Mucosa of descending colon (tissue), 3 donors: ENCODE data around the gene SYT14. TPM values are rescaled to one million over a fixed set of nuclear protein-coding genes. Genes with fewer than 3 reads are reported as not detected.

ENCODE experiments used
- ATAC-seq: fragments of 200-7000 bp; cut with Tn5 transposase; one replicate; pipeline ENCODE4 v1.9.1; 2020; ENCODE audit warnings: mild to moderate bottlenecking, moderate library complexity
- DNase-seq, 3 donors: peaks; one replicate each; pipeline ENCODE4 v3.0.0-alpha.2; 2020
- H3K36me3 ChIP-seq: fragments of 200-600 bp; one replicate; pipeline ENCODE4 v1.8.0; 2021; ENCODE audit warnings: low read depth, mild to moderate bottlenecking
- H3K4me1 ChIP-seq: fragments of 200-600 bp; one replicate; pipeline ENCODE4 v1.8.0; 2021; ENCODE audit warnings: low read depth, mild to moderate bottlenecking
- H3K4me3 ChIP-seq: fragments of 200-600 bp; one replicate; pipeline ENCODE4 v1.8.0; 2021; ENCODE audit warnings: mild to moderate bottlenecking
- H3K9me3 ChIP-seq: fragments of 200-600 bp; one replicate; pipeline ENCODE4 v1.8.0; 2021; ENCODE audit warnings: mild to moderate bottlenecking
- intact Hi-C, 2 donors: fragments of 100-400 bp; cut with DNase I in 1 of 2; cut with micrococcal nuclease in 1 of 2; formaldehyde crosslinking; loops; one replicate each; pipeline versions ENCODE4 v1.11.0 to v1.11.1; 2022; cut with DNase I, micrococcal nuclease
- total RNA-seq, 3 donors: library from RNA; stranded (reverse); fragmentation: NEBNext Ultra II Directional in 2 of 3; extraction: Animal tissue kit (Norgen Biotek cat#: 25700) in 2 of 3; gene quantifications; one replicate each; pipeline versions ENCODE4 v1.2.1 to v1.2.4, GENCODE V29; 2021 to 2023
- TF ChIP-seq, protein P1 (sequence below): fragments of 200-600 bp; IDR thresholded peaks from one replicate; pipeline ENCODE4 v1.8.0; 2022; ENCODE audit warnings: antibody characterized with exemption, mild to moderate bottlenecking
- donor health status: DM: no; HTN: no; CAD: no; lungs with moderate emphysema.
- donor health status: DM: no; HTN: no; CAD: no.
- donor health status: DM: no; HTN: yes; CAD: no.

SYT14 gene
- total RNA-seq, 3 donors from 2014 or later: 0.41 TPM; not detected in 2

GRCh38 chr1:210021145-210021860, 83.3 kb downstream of the SYT14 start:
- intact Hi-C loops: no loop called here
- Histone ChIP-seq H3K4me1 (no peaks in the 10 kb centered on the region), H3K36me3 (no peaks in the 10 kb centered on the region), H3K9me3 (no peaks in the 10 kb centered on the region), H3K4me3 (no peak overlapping the region)
- TF ChIP-seq, protein P1, sequence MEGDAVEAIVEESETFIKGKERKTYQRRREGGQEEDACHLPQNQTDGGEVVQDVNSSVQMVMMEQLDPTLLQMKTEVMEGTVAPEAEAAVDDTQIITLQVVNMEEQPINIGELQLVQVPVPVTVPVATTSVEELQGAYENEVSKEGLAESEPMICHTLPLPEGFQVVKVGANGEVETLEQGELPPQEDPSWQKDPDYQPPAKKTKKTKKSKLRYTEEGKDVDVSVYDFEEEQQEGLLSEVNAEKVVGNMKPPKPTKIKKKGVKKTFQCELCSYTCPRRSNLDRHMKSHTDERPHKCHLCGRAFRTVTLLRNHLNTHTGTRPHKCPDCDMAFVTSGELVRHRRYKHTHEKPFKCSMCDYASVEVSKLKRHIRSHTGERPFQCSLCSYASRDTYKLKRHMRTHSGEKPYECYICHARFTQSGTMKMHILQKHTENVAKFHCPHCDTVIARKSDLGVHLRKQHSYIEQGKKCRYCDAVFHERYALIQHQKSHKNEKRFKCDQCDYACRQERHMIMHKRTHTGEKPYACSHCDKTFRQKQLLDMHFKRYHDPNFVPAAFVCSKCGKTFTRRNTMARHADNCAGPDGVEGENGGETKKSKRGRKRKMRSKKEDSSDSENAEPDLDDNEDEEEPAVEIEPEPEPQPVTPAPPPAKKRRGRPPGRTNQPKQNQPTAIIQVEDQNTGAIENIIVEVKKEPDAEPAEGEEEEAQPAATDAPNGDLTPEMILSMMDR: no peak
- DNase-seq (no peak), ATAC-seq (no peak)

GRCh38 chr1:210022044-210022443, 84.0 kb downstream of the SYT14 start:
- TF ChIP-seq, protein P1: no peak
- Histone ChIP-seq H3K4me3 (no peak overlapping the region), H3K9me3 (no peaks in the 10 kb centered on the region), H3K36me3 (no peaks in the 10 kb centered on the region), H3K4me1 (no peaks in the 10 kb centered on the region)
- ATAC-seq (no peak), DNase-seq (no peak)
- intact Hi-C loops: no loop called here

GRCh38 chr1:210024282-210024681, 86.3 kb downstream of the SYT14 start:
- TF ChIP-seq, protein P1: no peak
- Histone ChIP-seq H3K4me3 (no peak overlapping the region), H3K4me1 (no peaks in the 10 kb centered on the region), H3K36me3 (no peaks in the 10 kb centered on the region), H3K9me3 (no peaks in the 10 kb centered on the region)
- no peak for ATAC-seq
- no peak for DNase-seq
- intact Hi-C loops: no loop called here

DNA sequence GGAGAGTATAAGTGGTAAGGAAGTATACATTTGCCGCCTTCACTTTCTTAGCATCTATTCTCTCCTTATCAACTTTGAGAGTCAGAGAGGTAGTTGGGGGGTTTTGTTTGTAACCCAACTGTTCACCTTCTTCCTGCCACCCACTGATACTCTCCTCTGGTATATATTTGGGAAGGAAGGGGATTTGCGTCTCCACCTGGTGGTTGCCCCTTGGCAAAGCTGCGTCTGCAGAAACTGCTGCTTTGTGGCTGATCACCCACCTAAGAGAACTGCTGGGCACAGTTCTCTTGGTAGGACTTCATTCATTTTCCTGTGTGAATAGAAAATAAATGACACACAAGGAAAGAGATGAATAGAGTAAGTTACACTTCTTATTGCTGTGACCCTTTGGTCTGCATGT, 87.0 kb downstream of the SYT14 start:
- Histone ChIP-seq H3K4me1 (no peaks in the 10 kb centered on the region), H3K4me3 (no peak overlapping the region), H3K9me3 (no peaks in the 10 kb centered on the region), H3K36me3 (no peaks in the 10 kb centered on the region)
- DNase-seq: no peak
- TF ChIP-seq, protein P1: no peak
- ATAC-seq: no peak
- intact Hi-C loops: no loop called here

DNA sequence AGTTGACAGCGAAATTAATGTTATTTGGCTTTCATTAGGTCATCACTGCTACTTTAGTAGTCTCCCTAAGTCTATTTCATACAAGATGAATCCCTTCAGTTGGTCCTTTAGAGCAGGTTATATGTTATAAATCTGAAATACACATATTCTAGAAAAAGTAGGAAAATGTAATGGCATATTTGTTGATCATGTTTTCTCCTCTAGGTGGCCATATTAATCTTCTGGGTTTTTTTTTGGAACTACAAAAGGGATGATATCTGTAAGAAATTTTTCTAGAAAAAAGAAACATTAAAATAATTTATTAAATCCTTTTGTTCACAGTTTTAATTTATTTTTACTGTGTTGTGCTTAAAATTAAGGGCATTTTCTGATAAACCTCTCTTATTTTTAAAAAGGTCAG, 87.9 kb downstream of the SYT14 start:
- H3K4me3 ChIP-seq: no peak overlapping the region
- intact Hi-C loops: no loop called here
- no peaks in the 10 kb centered on the region for H3K4me1 ChIP-seq
- no peaks in the 10 kb centered on the region for H3K36me3 ChIP-seq
- TF ChIP-seq, protein P1: no peak
- H3K9me3 ChIP-seq: no peaks in the 10 kb centered on the region
- ATAC-seq (no peak), DNase-seq (no peak)
